SK-MEL-5 (cell line): Measurements from ENCODE around the gene MTG2. TPM values are rescaled to one million over a fixed set of nuclear protein-coding genes. Genes with fewer than 3 reads are reported as not detected.

Experiments used
- DNase-seq: peaks from one replicate; pipeline ENCODE4 v3.0.0-alpha.2; 2016; ENCODE audit warnings: low read depth, low spot score
- in situ Hi-C: cut with HindIII; loops from 2 replicates; pipeline ENCODE4 v1.10.0; 2016; ENCODE audit warnings: low sequenced_read_pairs, high pct_unique_total_duplicates, low pct_unique_long_range_greater_than_20kb
- total RNA-seq: library from RNA; depleted of rRNA; stranded (reverse); fragments of >200 nt; shearing (Covaris generic); gene quantifications from 2 replicates; pipeline ENCODE4 v1.2.3, GENCODE V29; 2014

MTG2 gene
- total RNA-seq, 1 experiment from 2014 or later = 29.6 TPM

DNA sequence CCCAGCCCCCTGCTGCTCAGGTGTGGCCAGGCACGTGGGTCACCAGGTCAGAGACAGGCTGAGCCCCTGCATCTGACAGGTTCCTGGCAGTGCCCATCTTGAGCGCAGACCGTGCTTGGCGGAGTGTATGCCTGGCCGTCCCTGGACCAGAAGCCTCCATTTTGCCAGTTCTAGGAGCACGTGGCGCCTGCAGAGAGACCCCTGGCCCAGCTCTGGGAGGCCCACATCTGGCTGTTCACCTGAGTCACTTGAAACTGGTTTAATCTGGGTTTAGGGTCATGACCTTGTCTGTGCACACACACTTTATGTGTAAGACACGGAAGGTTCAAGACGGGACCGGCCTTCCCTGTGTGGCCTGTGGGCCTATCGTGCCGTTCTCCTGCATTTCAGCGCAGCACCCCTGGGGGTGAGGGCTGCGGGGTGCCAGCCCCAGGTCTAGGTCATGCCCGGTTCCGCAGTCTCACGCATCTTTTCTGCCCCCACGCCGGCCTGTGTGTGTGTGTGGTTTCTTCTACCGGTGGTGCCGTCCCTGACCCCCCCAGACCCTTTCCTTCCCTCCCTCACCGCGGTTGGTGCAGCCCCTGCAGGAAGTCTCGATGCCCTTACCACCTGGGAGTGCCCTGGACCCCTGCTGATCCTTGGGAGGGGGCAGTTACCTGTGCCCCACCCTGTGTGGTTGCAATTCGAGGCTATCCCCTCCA is 25.3 kb upstream of the MTG2 start:
- in situ Hi-C loops = no loop called here
- no peak for DNase-seq

DNA sequence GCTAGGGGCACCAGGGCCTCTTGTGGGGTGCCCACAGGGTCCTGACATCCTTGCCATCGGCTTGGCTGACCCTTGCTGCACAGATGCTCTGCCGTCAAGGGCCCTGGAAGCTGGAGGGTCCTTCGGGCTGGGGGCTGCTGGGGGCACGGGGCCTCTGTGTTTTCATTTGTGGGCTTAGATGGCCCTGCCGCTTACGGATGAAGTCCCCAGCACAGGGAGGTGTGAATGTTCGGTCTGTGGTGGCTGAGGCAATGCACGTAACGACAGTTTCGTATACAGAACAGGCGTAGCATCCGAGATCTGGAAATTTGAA is 24.8 kb upstream of the MTG2 start:
- in situ Hi-C loops = no loop called here
- DNase-seq = no peak

DNA sequence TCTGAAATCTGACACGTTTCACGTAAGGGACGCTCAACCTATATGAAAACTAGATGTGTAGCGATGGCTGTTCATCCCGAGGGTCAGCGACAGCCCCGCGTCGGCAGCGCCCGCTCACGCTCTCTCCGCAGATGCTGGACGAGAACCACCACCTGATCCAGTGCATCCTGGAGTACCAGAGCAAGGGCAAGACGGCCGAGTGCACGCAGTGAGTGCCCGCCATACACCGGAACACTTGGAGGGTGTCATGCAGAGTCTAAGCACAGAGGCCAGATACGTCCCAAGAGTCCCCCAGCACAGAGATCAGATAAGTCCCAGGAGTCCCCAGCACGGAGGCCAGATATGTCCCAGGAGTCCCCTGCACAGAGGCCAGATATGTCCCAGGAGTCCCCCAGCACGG is 24.3 kb upstream of the MTG2 start:
- DNase-seq = no peak
- in situ Hi-C loops = no loop called here

DNA sequence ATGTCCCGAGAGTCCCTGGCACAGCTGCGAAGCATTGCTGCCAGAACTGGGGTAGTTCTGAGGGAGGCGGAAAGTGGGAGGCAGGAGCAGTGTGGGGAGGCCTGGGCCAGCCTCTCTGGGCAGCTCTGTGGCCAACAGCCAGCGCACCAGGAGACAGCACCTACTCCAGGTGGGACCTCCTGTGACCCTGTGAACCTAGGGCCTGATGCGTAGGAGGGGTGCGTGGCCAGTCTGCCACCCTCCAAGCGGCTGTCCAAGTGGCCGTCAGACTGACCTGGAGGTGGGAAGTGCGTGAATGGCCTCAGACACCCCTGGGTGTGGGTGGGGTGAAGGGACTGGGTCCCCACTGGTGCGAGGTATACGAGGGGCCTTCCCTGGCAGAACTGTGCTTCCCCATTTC is 23.8 kb upstream of the MTG2 start:
- in situ Hi-C loops = no loop called here
- DNase-seq = no peak

DNA sequence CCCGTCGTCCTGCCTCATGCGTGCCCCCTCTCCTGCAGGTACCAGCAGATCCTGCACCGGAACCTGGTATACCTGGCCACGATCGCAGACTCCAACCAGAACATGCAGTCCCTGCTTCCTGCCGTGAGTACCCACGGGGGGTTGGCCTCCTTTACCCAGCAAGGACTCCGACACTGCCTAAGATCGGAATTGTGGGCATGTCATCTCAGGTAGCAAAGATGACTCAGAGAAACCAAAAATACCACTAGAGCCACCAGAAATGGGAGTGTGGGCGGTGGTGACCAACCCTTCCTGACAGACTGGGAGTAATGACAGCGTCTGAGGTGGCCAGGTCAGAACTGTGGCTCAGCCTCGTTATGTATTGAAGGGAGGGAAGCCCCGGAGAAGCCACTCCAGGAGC is 23.0 kb upstream of the MTG2 start:
- no peak for DNase-seq
- in situ Hi-C loops = no loop called here

DNA sequence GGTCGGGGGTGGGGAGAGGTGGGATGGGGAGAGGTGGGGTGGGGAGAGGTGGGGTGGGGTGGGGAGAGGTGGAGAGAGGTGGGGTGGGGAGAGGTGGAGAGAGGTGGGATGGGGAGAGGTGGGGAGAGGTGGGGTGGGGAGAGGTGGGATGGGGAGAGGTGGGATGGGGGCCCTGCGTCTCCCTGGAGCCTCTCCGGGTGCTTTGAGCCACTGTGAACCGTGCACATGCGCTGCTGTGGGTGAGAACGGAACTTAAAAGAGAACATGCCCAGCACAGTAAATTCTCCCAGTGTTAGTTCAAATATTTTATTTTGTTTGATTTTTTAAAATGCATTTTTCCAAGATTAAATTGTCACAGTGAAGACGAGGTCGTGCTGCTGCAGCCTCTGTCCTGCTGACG is 22.6 kb upstream of the MTG2 start:
- in situ Hi-C loops = no loop called here
- no peak for DNase-seq

DNA sequence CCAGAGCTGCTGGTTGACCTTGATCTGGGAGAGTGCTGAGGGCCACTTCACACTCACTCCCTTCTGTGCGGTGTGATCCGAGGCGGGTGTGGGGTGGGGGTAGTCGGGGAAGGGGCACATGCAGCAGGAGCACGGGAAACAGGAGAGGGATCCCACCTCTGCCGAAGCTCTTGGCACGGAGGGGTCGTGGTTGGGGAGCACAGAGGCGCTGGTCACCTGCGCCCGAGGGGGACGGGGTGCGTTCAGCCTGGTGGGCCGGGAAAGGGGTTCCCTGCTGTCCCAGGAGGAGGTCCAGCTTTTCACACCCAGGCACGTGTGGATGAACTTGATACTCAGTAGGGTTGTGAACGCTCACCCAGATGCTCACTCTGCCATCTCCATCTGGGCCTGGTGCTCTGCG is 22.0 kb upstream of the MTG2 start:
- in situ Hi-C loops = no loop called here

DNA sequence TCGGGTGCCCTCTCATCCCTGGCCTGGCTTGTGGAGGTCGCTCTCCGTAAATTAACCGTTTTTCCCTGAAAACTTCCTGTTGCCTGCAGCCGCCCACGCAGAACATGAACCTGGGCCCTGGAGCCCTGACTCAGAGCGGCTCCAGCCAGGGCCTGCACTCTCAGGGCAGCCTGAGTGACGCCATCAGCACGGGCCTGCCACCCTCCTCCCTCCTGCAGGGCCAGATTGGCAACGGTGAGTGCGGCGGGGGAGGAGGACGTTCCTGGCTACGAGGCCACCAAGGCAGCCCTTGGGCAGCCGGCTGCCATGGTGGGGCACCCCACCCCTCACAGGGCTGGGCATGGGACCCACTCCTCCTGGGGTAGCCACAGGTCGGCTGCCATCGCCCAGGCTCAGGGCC is 21.5 kb upstream of the MTG2 start:
- in situ Hi-C loops = no loop called here
- DNase-seq = no peak

More for the DNA sequence above, 22.0 kb upstream of the MTG2 start:
- DNase-seq = no peak

DNA sequence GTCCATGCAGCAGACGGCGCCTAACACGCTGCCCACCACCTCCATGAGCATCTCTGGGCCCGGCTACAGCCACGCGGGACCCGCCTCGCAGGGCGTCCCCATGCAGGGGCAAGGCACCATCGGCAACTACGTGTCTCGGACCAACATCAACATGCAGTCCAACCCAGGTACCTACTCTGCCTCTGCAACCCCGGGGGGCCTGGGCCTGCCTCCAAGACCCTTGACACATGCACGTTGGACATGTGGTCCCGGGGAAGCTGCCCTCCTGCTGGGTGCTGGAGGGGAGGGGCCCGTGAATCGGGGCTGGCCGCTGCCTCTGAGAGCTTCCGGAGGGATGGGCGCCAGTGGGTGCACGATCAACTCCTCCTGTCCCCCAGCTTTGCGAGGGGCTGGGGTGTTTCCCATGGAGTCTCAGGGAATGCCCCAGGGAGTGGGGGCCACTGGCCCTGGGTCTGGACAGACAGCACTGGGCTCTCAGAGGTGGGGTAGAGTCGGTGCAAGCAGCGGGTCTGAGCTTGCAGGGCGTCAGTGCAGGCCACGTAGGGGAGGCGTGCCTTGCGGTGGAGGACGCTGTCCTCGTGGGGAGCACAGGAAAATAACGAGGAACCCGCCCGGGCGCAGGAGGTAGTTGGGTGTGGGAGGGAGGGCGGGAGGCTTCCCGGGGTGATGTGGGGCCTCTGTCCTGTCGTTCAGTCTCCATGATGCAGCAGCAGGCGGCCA is 19.9 kb upstream of the MTG2 start:
- no peak for DNase-seq
- in situ Hi-C loops = no loop called here

DNA sequence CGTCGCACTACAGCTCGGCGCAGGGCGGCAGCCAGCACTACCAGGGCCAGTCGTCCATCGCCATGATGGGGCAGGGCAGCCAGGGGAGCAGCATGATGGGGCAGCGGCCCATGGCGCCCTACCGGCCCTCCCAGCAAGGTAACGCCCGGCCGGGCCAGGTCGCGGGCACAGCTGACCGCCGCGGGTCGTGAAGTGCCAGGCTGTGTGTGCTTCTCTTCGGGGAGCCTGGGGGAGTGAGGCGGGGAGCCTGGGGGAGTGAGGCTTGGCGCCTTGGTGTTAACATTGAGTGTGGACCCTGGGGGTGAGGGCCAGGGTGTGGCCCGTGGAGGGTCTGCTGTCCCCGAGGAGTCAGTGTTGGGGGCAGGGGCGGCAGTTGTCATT is 19.4 kb upstream of the MTG2 start:
- in situ Hi-C loops = no loop called here
- no peak for DNase-seq

DNA sequence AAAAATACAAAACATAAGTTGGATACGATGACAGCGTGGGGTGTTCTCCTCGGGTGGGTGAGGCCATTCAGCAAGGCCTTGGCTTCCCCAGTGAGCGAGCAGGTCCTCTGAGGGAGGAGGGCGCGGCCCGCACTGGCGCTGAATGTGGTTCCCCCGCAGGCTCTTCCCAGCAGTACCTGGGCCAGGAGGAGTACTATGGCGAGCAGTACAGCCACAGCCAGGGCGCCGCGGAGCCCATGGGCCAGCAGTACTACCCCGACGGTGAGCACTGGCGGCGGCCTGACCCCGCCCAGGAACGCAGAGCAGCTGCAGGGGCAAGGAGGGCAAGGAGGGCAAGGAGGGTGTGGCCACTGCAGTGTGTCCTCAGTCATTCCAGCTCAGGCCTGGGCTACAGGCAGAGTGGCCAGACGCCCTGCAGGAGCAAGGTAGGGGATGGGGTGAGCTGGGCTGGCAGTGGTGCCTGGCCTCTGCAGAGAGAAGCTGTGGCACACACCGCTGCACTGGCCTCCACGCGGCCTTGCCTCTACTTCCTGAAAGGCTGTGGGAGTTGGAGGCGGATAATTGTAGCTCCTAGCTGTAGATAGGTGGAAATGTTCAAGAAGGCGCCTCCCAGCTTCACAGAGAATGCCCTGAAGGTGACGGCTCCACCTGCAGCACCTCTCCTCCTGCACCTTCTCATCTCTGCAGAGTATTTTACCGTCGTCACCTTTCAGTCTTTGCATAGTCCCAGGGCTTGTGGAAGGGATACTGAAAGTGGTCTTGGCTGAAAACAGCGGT is 18.7 kb upstream of the MTG2 start:
- in situ Hi-C loops = no loop called here
- DNase-seq = no peak

DNA sequence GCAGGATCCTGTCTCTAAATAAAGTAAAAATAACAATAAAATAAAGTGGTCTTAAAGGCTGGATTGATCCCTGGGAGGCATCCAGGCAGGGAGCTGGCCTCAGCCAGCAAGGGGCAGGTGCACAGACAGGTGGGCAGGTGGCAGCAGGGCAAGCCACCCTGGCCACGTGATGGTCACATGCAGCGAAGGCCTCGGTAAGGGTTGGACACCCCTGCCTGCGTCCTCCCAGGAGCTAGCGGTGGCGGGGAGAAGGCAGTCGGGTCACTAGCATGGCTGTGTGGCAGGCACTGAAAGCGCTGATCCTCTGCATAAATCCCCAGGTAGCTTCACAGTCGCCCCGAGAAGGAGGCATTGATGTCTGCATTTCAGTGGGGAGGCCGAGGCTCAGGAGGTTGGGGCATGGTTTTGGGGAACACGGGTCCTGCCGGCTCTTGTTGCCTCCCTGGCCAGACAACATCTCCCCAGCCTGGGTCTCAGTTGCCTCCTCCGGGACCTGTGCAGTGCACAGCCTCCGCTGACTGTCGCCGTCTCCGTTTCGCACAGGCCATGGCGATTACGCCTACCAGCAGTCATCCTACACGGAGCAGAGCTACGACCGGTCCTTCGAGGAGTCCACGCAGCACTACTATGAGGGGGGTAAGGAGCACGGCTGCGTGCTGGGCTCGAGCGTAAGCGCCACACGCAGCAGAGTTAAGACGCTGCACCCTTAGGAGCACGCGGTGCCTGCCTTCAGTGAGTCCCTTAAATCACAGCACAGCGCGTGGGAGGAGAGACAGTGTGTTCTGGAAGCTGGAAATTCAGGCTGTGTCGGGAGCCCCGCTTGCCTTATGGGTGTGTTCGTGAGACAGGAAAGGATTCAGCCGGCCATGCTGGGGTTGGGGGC is 17.7 kb upstream of the MTG2 start:
- DNase-seq = no peak
- in situ Hi-C loops = no loop called here

DNA sequence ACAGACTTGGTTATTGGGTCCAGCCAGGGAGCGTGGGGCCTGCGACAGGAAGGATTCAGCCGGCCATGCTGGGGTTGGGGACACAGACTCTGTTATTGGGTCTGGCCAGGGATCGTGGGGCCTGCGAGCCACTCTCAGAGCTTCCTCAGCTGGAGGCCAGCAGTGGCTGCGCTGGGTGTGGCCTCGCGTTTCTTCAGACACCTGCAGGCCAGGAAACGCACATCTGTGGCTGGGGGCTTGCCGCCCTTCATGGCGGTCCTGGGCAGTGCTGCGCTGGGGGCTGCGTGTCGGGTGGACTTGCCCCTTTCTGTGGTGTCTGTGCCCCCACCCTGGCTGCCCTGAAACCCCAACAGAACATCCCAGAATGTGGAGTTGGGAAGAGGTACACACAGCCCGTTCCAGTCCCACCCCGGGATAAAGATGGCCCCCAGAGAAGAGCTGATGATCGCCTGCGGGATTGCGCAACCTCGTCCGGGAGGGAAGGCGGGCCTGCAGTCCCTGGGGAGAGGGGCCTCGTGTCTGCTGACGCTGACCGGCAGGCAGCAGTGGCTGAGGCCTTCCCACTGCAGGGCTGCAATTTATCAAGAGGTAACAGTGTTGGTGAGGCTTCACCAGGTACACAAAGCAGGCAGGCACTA is 16.9 kb upstream of the MTG2 start:
- peak; percentile 74 for DNase-seq
- in situ Hi-C loops = no loop called here

DNA sequence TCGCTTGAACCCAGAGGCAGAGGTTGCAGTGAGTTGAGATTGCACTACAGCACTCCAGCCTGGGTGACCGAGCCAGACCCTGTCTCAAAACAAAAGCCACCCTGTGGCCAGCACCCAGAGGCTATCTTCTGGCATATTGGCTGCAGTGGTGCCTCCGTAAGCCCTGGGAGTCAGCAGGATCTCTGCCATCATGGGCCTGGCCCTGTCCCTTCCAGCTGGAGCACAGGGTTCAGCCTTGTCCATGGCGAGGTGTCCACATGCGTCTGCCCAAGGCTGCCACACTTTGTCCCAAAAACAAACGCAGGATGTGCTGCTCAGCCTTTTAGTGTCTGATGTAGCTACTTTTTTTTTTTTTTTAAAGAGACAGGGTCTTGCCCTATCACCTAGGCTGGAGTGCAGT is 15.4 kb upstream of the MTG2 start:
- in situ Hi-C loops = no loop called here
- no peak for DNase-seq

DNA sequence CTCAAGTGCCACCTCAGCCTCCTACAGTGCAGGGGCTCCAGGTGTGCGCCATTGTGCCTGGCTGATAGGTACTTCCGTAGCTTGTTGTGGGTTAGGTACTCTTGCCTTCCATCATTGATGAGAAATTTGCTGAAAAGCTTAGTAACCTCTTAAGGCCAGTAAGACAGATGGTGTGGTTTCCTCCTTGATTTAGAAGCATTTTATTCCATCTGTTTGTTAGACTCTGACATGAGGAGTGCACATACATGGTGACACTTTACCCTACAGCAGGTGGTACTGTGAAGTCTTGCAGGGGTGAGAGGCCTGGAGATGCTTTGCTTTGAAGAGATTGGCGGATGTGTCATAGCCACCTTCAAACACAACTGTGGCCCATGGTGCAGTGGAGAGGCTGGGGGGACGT is 14.8 kb upstream of the MTG2 start:
- in situ Hi-C loops = no loop called here
- no peak for DNase-seq

DNA sequence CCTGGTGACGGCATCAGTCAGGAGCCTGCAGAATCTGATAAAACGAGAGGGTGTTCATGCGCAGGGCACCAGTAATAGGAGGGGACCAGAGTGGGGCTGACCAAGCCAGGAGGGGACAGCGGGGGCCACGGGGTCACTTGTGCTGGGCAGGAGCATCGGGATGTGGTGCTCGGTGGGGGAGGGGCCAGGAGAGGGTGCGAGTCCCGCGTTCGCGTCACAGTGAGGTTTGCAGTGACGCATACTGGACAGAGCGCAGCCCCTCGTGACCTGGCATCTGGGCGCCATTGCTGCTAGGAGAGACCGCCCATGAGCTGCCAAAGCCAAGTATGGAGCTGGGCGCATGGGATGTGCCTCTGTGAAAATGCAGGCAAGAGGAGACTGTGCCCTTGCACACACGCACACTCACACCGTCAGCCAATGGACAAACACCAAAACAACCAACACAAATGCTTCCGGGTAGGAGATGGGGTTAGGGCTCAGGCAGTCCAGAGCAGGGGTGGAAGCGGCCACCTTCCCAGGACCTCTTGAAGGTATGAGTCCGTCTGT is 13.9 kb upstream of the MTG2 start:
- in situ Hi-C loops = no loop called here
- no peak for DNase-seq

DNA sequence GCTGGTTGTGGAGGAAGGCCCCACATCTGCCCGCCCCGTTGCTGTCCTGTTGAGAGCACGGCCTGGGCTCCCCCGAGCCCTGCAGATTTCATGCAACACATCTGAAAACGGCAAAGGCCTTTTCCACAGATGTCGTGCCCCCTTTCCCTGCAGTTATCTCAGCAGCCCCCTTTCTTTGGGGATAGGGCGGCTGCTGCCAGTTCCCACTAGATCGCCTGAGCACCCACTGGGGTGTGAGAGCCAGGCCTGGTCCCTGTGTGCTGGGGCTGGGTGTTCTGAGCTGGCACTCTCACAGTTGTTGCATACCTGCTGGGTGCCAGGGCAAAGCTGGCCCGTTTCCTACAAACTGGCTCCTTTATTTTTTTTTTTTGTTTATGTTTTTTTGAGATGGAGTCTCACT is 12.3 kb upstream of the MTG2 start:
- in situ Hi-C loops = no loop called here
- no peak for DNase-seq
